Hepatocyte (in vitro differentiated cells): ENCODE measurements around the gene GAST. TPM values are rescaled to one million over a fixed set of nuclear protein-coding genes. Genes with fewer than 3 reads are reported as not detected.

Experiments used
- DNase-seq: peaks from one replicate; pipeline ENCODE4 v3.0.0-alpha.2; 2016; ENCODE audit warnings: low spot score
- H2AFZ ChIP-seq: fragments of 200-600 bp; sonication (generic); 2 replicates; pipeline ENCODE4 v1.6.0; 2016; ENCODE audit warnings: antibody characterized with exemption, mild to moderate bottlenecking
- H3K27ac ChIP-seq: fragments of 200-600 bp; sonication (generic); 2 replicates; pipeline ENCODE4 v1.5.1; 2016; ENCODE audit warnings: mild to moderate bottlenecking
- H3K27me3 ChIP-seq: fragments of 200-600 bp; sonication (generic); 2 replicates; pipeline ENCODE4 v1.6.1; 2016
- H3K36me3 ChIP-seq: fragments of 200-600 bp; sonication (generic); replicated peaks from 2 replicates; pipeline ENCODE4 v1.5.1; 2016; ENCODE audit warnings: low read depth; ENCODE audit not compliant: insufficient read depth
- H3K4me1 ChIP-seq: fragments of 200-600 bp; sonication (generic); 2 replicates; pipeline ENCODE4 v1.5.1; 2016; ENCODE audit warnings: mild to moderate bottlenecking, moderate library complexity; ENCODE audit not compliant: insufficient read depth
- H3K4me2 ChIP-seq: fragments of 200-600 bp; sonication (generic); 2 replicates; pipeline ENCODE4 v1.6.0; 2016
- H3K4me3 ChIP-seq: fragments of 200-600 bp; sonication (generic); 2 replicates; pipeline ENCODE4 v1.5.1; 2016; ENCODE audit warnings: mild to moderate bottlenecking
- H3K79me2 ChIP-seq: fragments of 200-600 bp; sonication (generic); 2 replicates; pipeline ENCODE4 v1.6.0; 2017; ENCODE audit warnings: mild to moderate bottlenecking
- H3K9me2 ChIP-seq: fragments of 200-600 bp; sonication (generic); replicated peaks from 2 replicates; pipeline ENCODE4 v1.6.0; 2017; ENCODE audit warnings: mild to moderate bottlenecking; ENCODE audit not compliant: insufficient read depth
- H3K9me3 ChIP-seq: fragments of 200-600 bp; sonication (generic); 2 replicates; pipeline ENCODE4 v1.5.1; 2016; ENCODE audit warnings: low read depth, mild to moderate bottlenecking
- H4K20me1 ChIP-seq: fragments of 200-600 bp; sonication (generic); 2 replicates; pipeline ENCODE4 v1.6.0; 2016; ENCODE audit warnings: mild to moderate bottlenecking; ENCODE audit not compliant: insufficient read depth, poor library complexity, severe bottlenecking
- EZH2 ChIP-seq: fragments of 200-600 bp; sonication (generic); IDR thresholded peaks from 2 replicates; pipeline ENCODE4 v1.6.1; 2016; ENCODE audit warnings: antibody characterized with exemption, mild to moderate bottlenecking, borderline replicate concordance
- EZH2phosphoT487 ChIP-seq: fragments of 200-600 bp; sonication (generic); IDR thresholded peaks from one replicate; pipeline ENCODE4 v1.6.1; 2018; ENCODE audit warnings: antibody characterized with exemption, mild to moderate bottlenecking, low read depth, moderate library complexity; ENCODE audit not compliant: unreplicated experiment, severe bottlenecking
- WGBS: methylation state at CpG from one replicate; pipeline ENCODE4 v1.1.6; 2016; ENCODE audit warnings: low lambda C conversion rate; ENCODE audit errors: missing lambda C conversion rate; 5-methylcytosine and 5-hydroxymethylcytosine counted together
- polyA plus RNA-seq: library from polyadenylated mRNA; unstranded; fragments of >200 nt; fragmentation: Nextera tagmentation; extraction: Ambion mirVana; gene quantifications from 2 replicates; pipeline ENCODE4 v1.2.1, GENCODE V29; 2016
- total RNA-seq: library from RNA; depleted of rRNA; stranded (reverse); fragments of >200 nt; gene quantifications from 2 replicates; pipeline ENCODE4 v1.2.3, GENCODE V29; 2014
- TF ChIP-seq, protein P1 (sequence below): fragments of 200-600 bp; sonication (generic); IDR thresholded peaks from 2 replicates; pipeline ENCODE4 v1.5.1; 2016; ENCODE audit warnings: antibody characterized with exemption, mild to moderate bottlenecking; ENCODE audit not compliant: poor library complexity

Gene GAST
- total and polyA plus RNA-seq, 2 experiments from 2014 or later = 2.3 TPM; not detected in 1

GRCh38 chr17:41740506-41740905 lies 28.4 kb downstream of the GAST start:
- Histone ChIP-seq H4K20me1 (no peaks in the 10 kb centered on the region), H3K36me3 (no peaks in the 10 kb centered on the region), H3K27me3 (peaks cover 22% of the 10 kb centered on the region), H3K4me2 (no peak overlapping the region), H3K79me2 (no peaks in the 10 kb centered on the region), H3K4me3 (no peak overlapping the region), H3K9me3 (no peaks in the 10 kb centered on the region), H2AFZ (no peak overlapping the region), H3K9me2 (no peaks in the 10 kb centered on the region), H3K4me1 (no peaks in the 10 kb centered on the region), H3K27ac (no peak overlapping the region)
- WGBS = 92% methylated on average over 5 of the region's 5 CpGs
- TF ChIP-seq EZH2 (no peak), EZH2phosphoT487 (no peak)
- TF ChIP-seq, protein P1, sequence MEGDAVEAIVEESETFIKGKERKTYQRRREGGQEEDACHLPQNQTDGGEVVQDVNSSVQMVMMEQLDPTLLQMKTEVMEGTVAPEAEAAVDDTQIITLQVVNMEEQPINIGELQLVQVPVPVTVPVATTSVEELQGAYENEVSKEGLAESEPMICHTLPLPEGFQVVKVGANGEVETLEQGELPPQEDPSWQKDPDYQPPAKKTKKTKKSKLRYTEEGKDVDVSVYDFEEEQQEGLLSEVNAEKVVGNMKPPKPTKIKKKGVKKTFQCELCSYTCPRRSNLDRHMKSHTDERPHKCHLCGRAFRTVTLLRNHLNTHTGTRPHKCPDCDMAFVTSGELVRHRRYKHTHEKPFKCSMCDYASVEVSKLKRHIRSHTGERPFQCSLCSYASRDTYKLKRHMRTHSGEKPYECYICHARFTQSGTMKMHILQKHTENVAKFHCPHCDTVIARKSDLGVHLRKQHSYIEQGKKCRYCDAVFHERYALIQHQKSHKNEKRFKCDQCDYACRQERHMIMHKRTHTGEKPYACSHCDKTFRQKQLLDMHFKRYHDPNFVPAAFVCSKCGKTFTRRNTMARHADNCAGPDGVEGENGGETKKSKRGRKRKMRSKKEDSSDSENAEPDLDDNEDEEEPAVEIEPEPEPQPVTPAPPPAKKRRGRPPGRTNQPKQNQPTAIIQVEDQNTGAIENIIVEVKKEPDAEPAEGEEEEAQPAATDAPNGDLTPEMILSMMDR = no peak
- DNase-seq = no peak

- Histone ChIP-seq H3K9me3 (no peaks in the 10 kb centered on the region), H3K4me3 (no peak overlapping the region), H3K9me2 (no peaks in the 10 kb centered on the region), H3K27me3 (peaks cover 10% of the 10 kb centered on the region), H2AFZ (no peak overlapping the region), H4K20me1 (no peaks in the 10 kb centered on the region), H3K4me1 (no peaks in the 10 kb centered on the region), H3K36me3 (no peaks in the 10 kb centered on the region), H3K79me2 (no peaks in the 10 kb centered on the region), H3K4me2 (no peak overlapping the region), H3K27ac (no peak overlapping the region)
- TF ChIP-seq EZH2 = no peak
- TF ChIP-seq EZH2phosphoT487 = no peak
- TF ChIP-seq, protein P1 = no peak
- DNase-seq = no peak
- WGBS = 78% methylated on average over 9 of the region's 9 CpGs
Measured at GRCh38 chr17:41741709-41742108, 29.6 kb downstream of the GAST start.

DNA sequence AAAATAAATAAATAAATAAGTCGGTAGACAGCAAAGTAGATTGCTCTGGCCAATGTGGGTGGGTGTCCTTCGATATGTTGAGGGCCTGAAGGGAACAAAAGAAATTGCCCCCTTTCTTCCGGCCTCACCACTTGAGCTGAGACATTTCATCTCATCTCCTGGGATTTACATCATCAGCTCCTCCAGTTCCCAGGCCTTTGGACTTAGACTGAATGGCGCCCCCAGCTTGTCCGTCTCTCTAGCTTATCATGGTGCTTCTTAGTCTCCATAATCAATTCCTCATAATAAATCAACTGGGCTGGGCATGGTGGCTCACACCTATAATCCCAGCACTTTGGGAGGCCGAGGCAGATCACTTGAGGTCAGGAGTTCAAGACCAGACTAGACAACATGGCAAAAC lies 36.1 kb downstream of the GAST start:
- no peaks in the 10 kb centered on the region for H3K79me2 ChIP-seq
- no peaks in the 10 kb centered on the region for H3K9me3 ChIP-seq
- TF ChIP-seq EZH2 = no peak
- TF ChIP-seq, protein P1 = no peak
- TF ChIP-seq EZH2phosphoT487 = no peak
- H3K4me2 ChIP-seq = no peak overlapping the region
- H3K4me3 ChIP-seq = no peak overlapping the region
- no peak overlapping the region for H3K27ac ChIP-seq
- no peak overlapping the region for H2AFZ ChIP-seq
- no peaks in the 10 kb centered on the region for H3K4me1 ChIP-seq
- no peaks in the 10 kb centered on the region for H3K9me2 ChIP-seq
- H3K36me3 ChIP-seq = no peaks in the 10 kb centered on the region
- DNase-seq = no peak
- WGBS = 88% methylated on average over 6 of the region's 6 CpGs
- no peaks in the 10 kb centered on the region for H4K20me1 ChIP-seq
- H3K27me3 ChIP-seq = no peaks in the 10 kb centered on the region

DNA sequence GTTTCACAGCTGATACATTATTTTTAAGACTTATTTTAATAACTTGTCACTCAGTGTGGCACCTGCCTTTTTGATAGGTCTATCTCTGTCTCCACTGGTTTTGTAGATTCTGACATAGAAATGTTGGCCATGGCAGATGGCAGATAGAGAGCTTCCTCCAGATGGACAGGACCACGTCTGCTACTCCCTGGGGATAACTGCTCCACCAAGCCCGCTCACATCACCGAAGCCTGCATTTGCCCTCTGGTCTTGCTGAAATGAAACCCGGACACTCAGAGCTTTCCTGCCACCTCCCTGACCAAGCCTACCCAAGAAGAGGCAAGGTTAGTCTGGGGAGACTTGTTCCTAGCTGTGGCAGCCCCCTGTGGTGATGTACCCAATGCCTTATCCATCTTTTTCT lies 38.7 kb downstream of the GAST start:
- Histone ChIP-seq H4K20me1 (no peaks in the 10 kb centered on the region), H3K4me2 (no peak overlapping the region), H3K4me3 (no peak overlapping the region), H3K36me3 (no peaks in the 10 kb centered on the region), H2AFZ (no peak overlapping the region), H3K27me3 (no peaks in the 10 kb centered on the region), H3K27ac (no peak overlapping the region), H3K9me2 (no peaks in the 10 kb centered on the region), H3K79me2 (no peaks in the 10 kb centered on the region), H3K9me3 (no peaks in the 10 kb centered on the region), H3K4me1 (no peaks in the 10 kb centered on the region)
- no peak for TF ChIP-seq EZH2phosphoT487
- no peak for TF ChIP-seq EZH2
- TF ChIP-seq, protein P1 = no peak
- 91% methylated on average over 4 of the region's 4 CpGs for WGBS
- no peak for DNase-seq
